GM19468 (cell line): Measurements from ENCODE around the gene CACNA1C.
"Not testable (repeated sequence)": the region's sequence is repeated elsewhere in the genome, so short reads cannot be mapped to it uniquely, and the experiment has no call there.

Experiments
- ATAC-seq: cut with Tn5 transposase; IDR thresholded peaks from one replicate; pipeline ENCODE4 v1.9.1; 2021; ENCODE audit warnings: mild to moderate bottlenecking, moderate library complexity, moderate number of reproducible peaks; ENCODE audit not compliant: unreplicated experiment; ENCODE audit errors: extremely low read depth

The CACNA1C gene

GRCh38 chr12:2129076-2129475 is 76.3 kb downstream of the CACNA1C start:
- ATAC-seq, result no peak

- not testable (repeated sequence) for ATAC-seq
Observed at GRCh38 chr12:2135661-2136418, 83.1 kb downstream of the CACNA1C start.

GRCh38 chr12:2136901-2137300 is 84.1 kb downstream of the CACNA1C start:
- no peak for ATAC-seq

- ATAC-seq, result no peak
Observed at GRCh38 chr12:2137711-2138110, 84.9 kb downstream of the CACNA1C start.

GRCh38 chr12:2138294-2138693 is 85.5 kb downstream of the CACNA1C start:
- no peak for ATAC-seq

- ATAC-seq, result no peak
Observed at GRCh38 chr12:2138871-2139308, 86.1 kb downstream of the CACNA1C start.

- no peak for ATAC-seq
Observed at GRCh38 chr12:2139651-2140050, 86.9 kb downstream of the CACNA1C start.

GRCh38 chr12:2140858-2141519 is 88.2 kb downstream of the CACNA1C start:
- no peak for ATAC-seq

GRCh38 chr12:2142068-2142467 is 89.3 kb downstream of the CACNA1C start:
- no peak for ATAC-seq

- no peak for ATAC-seq
Observed at GRCh38 chr12:2144951-2145350, 92.2 kb downstream of the CACNA1C start.

- ATAC-seq, result no peak
Observed at GRCh38 chr12:2145433-2145998, 92.7 kb downstream of the CACNA1C start.

- no peak for ATAC-seq
Observed at GRCh38 chr12:2147335-2147734, 94.5 kb downstream of the CACNA1C start.

GRCh38 chr12:2149091-2149490 is 96.3 kb downstream of the CACNA1C start:
- no peak for ATAC-seq

- ATAC-seq, result no peak
Observed at GRCh38 chr12:2150833-2151232, 98.0 kb downstream of the CACNA1C start.

- no peak for ATAC-seq
Observed at GRCh38 chr12:2151391-2151790, 98.6 kb downstream of the CACNA1C start.

GRCh38 chr12:2152134-2152533 is 99.3 kb downstream of the CACNA1C start:
- no peak for ATAC-seq

- ATAC-seq, result no peak
Observed at GRCh38 chr12:2154050-2154449, 101.3 kb downstream of the CACNA1C start.

- ATAC-seq, result no peak
Observed at GRCh38 chr12:2154521-2154920, 101.7 kb downstream of the CACNA1C start.

GRCh38 chr12:2156333-2156732 is 103.5 kb downstream of the CACNA1C start:
- ATAC-seq, result no peak

GRCh38 chr12:2160043-2160442 is 107.3 kb downstream of the CACNA1C start:
- ATAC-seq, result no peak

- ATAC-seq, result no peak
Observed at GRCh38 chr12:2161473-2161872, 108.7 kb downstream of the CACNA1C start.
